Dermis blood vessel endothelial cell (primary cell): ENCODE measurements around the gene AFAP1. TPM values are rescaled to one million over a fixed set of nuclear protein-coding genes. Genes with fewer than 3 reads are reported as not detected.

ENCODE experiments used
- DNase-seq: peaks from one replicate; pipeline ENCODE4 v3.0.0; 2010
- total RNA-seq: library from RNA; depleted of rRNA; stranded (reverse); fragments of >200 nt; gene quantifications from 2 replicates; pipeline ENCODE4 v1.2.3, GENCODE V29; 2014

AFAP1 gene
- total RNA-seq, 1 donor from 2014 or later: 48.5 TPM

- no peak for DNase-seq
Observed at GRCh38 chr4:7910952-7911578, 28.6 kb downstream of the AFAP1 start.

- no peak for DNase-seq
Observed at GRCh38 chr4:7910263-7910896, 29.3 kb downstream of the AFAP1 start.

GRCh38 chr4:7909463-7910262 lies 30.0 kb downstream of the AFAP1 start:
- DNase-seq: no peak

- peak; percentile 47 for DNase-seq
Observed at GRCh38 chr4:7908668-7909067, 31.0 kb downstream of the AFAP1 start.

- no peak for DNase-seq
Observed at GRCh38 chr4:7907142-7907541, 32.5 kb downstream of the AFAP1 start.

- no peak for DNase-seq
Observed at GRCh38 chr4:7906171-7906701, 33.4 kb downstream of the AFAP1 start.

DNA sequence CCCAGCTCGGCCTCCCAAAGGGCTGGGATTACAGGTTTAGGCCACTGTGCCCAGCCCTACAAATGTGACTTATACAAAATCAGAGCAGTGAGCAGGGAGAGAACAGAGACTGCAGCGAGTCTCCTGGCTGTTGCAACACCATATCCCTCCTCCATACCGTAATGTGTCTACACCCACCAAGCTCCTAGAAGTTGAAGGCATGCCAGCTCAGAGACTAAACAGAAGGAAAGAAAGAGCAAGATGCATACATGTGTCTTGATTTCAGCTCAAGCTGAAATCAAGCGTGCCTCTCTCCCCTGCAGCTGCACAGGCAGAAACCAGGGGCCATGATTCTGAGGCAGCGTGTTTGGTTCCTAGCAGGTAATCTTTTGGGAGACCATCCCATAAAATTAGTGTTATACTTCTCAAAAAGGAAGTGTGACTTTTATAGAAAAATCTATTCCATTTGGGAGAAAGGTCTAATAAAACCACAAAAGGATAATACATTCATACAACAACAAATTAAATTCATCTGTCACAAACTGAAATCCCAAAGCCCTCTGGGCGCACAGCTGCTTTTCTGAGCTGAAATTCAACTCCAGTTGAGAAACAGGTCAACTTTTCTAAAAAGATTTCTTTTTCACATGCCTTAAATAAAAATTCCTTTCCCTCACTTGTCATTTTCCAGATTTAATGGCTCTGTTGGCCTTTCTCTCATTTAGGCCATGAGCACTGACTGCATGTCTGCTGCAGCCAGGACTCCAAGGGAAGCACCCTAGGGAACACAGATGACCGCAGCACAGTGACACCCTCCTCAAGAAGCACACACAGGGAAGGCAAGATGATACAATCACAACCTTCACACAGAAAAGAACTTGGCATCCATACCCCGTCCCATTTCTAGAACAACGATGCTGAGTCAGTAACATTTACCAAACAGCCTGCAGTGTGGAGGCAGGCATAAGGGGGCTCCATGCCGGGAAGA lies 34.4 kb downstream of the AFAP1 start:
- no peak for DNase-seq

GRCh38 chr4:7903791-7904516 lies 35.7 kb downstream of the AFAP1 start:
- DNase-seq: peak; percentile 80

DNA sequence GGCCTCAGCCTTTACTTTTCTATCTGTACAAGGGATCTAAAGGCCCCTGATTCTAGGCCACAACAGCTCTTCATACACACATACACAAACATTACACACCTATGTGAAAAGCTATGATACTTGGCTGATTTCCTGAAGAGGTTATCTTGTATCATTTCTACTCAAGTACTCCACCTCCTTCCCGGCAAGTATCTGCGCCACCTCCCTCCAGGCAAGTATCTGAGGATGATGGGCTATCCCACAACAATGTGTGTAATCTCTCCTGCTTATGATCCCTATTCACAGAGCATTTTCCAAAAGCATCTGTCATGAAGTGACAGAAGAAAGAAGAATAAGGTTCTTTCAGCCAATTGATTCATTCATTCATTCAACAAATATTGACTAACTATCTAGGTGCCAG lies 36.8 kb downstream of the AFAP1 start:
- no peak for DNase-seq

DNA sequence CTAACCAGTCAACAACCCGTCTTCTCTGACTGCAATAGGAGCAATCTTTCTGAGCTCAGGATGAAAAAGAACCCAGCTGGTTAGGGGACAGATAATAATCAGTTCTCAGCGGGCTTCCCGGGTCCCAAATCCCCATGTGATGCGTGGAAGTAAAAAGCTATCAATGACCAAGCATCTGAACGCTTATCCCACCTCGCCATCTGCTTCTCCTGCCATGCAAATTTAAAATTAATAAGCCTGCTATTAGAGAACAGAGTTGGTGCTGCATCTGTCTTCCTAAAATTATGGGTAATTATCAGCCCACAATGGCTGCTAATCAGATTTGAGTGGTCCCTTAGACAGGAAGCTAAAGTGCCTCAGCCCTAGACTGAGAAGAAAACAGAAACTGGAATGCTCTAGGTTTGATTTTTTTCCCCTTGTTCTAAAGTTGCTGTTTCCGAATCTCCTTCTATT lies 37.5 kb downstream of the AFAP1 start:
- no peak for DNase-seq

DNA sequence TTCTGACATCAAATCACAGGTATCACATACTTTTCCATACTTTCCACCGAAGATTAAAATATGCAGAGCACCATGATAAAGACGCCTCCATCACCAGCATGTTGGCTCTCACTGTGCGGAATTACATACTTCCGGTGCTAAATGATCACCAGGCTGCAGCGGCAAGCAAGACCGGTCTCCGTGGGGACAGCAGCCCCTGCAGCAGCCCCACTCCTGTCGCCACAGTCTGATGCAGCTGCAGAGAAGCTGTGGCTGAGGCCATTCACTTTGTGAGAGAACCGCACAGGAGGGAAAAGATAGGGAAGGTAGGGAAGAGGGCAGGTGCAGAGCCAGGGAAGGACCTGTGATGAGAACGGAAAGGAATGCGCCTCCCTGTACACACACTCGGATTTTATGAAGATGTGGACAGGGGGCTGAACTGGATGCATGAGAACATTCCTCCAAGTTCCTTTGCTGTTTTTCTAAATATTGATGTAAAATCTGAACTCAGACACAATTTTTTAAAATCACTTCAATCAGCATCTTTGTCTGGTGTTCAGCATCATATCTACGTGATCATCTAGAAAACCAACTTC lies 38.3 kb downstream of the AFAP1 start:
- DNase-seq: no peak

DNA sequence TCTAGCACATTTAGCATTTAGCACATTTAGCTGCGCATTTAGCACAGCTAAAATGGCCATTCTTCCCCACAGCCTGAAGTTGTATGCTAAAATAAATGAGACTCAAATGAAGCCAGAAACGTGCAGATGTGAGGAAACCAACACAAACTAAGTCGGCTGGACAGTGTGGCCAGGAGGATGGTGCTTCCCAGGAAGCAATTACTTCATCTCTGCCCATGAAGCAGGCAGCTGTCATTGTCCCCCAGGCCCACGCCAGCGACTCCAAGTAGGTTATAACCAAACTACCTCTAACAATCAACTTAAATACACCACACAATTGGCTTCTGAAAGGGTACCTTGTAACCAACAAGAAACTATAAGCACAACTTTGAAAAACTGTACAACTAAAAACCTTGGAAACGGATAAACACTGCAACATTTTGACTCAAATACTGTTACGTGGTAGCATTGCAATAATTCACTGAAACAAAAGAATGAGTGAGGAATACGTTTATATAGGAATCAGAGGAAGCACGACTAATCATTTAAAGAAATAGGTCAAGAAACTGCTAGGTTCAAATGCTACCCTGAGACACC lies 39.2 kb downstream of the AFAP1 start:
- no peak for DNase-seq

GRCh38 chr4:7899184-7899869 lies 40.3 kb downstream of the AFAP1 start:
- no peak for DNase-seq

GRCh38 chr4:7898385-7898784 lies 41.3 kb downstream of the AFAP1 start:
- no peak for DNase-seq

DNA sequence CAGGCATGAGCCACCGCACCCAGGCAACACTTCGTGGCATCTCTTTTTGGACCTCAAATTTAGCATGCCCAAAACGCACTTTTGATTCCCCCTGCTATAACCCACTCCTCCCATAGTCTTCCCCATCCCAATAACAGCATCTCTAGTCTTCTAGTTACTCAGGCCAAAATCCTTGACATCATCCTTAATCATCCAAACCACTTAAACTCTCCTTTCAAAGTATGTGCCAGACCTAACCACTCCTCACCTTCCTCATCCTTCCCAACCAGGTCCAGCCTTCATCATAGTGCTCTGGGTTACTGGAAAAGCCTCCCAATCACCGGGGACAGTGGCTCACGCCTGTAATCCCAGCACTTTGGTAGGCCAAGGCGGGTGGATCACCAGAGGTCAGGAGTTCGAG lies 41.9 kb downstream of the AFAP1 start:
- no peak for DNase-seq

GRCh38 chr4:7894677-7895181 lies 44.9 kb downstream of the AFAP1 start:
- DNase-seq: no peak

DNA sequence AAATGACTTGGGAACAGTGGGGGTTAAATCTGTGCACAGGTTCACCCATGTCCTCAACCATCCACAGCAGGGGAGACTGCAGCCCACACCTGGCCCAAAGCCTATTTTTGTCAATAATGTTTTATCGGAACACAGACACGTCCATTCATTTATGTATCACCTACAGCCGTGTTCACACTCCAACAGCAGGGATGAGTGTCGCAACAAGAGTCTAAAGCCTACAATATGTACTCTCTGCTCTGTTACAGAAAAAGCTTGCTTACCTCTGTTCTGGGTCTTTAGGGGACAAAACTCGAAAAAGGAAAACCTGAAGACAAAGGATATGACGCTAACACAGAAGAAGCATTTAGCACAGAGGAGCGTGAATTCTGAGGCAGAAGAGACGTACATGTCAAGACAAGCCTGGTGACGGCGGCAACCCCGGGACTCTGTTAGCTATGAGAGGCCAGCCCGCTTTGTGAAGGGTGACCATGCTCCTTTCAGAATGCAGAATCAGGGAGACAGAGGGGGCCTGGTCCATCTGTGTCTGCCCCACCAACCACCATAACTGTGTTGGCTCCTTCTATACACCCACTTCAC lies 45.5 kb downstream of the AFAP1 start:
- DNase-seq: no peak

DNA sequence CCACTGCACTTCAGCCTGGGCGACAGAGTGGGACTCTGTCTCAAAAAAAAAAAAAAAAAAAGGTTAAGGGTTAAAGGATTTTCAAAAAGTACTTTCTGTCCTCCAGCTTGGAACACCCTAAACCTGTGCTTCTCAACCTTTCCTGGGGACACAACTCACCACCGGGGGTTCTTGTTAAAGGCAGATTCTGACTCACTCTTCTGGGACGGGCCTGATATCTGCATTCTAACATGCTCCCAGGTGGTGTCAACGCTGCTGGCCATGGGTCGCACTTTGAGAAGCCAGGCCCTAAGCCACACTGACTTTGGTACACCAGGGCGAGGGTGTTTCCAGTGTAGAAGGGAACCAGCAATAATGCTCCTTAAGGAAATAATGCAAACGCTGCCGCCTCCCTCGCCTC lies 46.1 kb downstream of the AFAP1 start:
- no peak for DNase-seq

DNA sequence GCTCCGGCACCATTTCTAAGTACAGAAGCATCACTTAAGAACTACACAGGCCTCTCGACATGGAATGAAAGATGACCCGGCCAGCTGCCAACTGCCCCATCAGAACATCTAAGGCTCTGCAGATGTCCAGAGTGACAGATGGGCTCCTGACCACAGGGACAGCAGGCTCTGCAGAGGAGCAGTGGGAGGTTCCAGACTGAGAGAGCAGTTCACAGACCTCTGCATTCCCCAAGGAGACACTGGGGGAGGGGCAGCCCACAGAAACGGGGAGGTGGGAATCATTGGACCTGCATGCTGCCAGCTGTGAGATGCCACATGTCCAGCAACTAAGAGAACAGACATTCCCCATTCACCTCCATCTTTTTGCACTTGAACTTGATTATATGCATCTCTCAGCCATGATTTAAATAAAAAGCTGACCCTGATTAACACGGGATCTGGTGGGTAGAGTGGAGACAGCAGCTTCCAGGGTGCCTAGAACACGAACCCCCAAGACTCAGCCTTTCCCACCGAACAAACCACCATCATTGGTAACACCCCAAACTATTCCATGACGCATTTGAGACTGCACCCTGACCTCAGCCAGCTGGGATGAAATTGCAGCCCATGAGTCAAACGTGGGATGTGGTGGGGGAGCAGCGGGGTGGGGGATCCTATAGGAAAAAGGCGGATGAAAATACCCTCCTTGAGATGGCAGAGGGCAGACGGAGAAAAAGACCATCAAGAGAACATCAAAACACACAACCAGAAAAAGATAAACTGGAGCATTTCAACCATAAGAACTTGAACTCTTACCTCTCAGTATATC lies 47.2 kb downstream of the AFAP1 start:
- no peak for DNase-seq
